ENCODE data around the gene POFUT1.
"Not testable (repeated sequence)": the region's sequence is repeated elsewhere in the genome, so short reads cannot be mapped to it uniquely, and the experiment has no call there.

The POFUT1 gene

DNA sequence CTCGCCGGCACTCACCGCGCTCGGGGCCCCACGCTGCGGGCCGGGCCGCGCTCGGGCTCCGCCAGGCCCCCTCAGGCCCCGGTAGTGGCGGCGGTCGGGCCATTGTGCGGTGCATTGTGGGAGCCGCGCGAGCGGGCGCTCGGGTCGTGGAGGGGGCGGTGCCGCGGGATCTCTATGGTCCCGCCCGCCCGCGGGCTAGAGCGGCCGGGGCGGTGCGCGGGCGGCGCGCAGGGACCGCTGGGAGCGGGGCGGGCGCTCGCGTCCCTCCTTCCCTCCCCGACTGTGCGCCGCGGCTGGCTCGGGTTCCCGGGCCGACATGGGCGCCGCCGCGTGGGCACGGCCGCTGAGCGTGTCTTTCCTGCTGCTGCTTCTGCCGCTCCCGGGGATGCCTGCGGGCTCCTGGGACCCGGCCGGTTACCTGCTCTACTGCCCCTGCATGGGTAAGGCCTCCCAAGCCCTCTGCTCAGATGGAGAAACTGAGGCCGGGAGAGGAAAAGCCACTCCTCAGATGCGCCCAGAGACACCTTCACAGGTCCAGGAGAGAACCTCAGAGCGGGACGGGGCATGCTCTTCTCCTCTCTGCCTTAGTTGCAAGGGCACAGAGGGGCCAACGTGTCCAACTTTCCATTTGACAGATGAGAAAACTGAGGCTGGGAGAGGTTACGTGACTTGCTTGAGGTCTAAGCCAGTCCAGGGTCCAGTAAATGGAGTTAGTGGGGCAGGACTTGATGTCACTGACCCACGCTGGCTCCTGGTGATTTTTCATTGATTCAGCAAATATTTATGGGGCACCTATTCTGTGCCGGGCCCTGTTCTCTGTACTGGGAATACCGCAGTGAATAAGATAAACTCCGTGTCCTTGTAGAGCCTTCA is at the start of gene POFUT1, which contains the start of gene PLAGL2:
TSS of gene POFUT1 (plus strand) at position 255 of the 873 bp plus-strand sequence. CDS start at position 317, 62 bp downstream.
TSS of gene PLAGL2 (minus strand) at position 118 of the 873 bp plus-strand sequence. CDS start 5,565 bp downstream, outside the sequence.
- peak; percentile 23 for DNase-seq (ENCODE audit: low read depth)

- no peak for DNase-seq (ENCODE audit: low read depth)
Observed at GRCh38 chr20:32158351-32158750, 49.3 kb upstream of the POFUT1 start.

DNA sequence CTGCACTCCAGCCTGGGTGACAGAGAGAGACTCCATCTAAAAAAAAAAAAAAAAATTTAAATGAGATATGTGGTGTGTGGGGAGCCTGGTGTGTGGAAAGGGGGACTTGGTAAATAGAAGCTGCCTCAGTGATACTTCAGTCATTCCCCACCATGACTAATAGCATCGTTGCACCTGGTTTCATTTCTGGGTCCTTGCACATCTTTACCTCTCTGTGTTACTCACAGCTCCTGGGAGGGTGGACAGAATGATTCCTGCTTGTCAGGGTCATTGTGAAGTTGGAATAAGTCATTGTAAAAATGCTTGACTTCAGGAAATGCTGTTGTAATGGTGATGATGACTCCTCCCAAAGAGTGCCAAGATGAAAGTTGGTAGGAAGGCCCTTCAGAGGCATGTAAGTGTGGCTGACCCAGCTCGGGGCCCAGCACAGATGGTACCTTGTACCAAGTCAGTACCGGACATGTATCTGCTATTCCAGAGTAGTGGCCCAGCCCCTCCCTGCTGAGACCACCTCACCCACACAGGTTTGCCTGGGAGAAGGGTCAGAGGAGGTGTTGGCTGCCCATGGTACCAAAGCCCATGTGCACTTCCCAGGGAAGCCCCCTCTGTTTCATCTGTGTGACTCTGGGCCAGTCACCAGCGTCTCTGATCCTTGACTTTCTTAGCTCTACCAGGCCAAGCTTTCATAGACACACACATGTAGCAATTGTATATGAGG is 48.6 kb upstream of the POFUT1 start:
- DNase-seq (ENCODE audit: low read depth), result no peak

- DNase-seq (ENCODE audit: low read depth), result no peak
Observed at GRCh38 chr20:32159766-32160221, 47.9 kb upstream of the POFUT1 start.

DNA sequence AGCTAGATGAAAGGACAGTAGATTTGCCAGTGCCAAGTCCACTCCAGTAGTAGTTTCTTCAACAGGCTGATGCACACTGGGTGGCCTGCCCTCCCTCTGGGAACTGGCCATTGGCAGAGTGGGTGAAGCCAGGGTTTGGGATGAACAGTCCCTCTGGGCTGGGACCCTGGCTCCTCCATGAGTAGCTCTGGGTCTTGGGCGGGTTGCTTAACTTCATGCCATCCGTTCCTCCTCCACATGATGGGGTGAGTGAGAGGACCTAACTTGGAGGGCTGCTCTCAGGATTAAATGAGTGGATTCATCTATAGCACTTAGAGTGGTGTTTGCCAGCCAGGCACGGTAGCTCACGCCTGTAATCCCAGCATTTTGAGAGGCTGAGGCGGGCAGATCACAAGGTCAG is 47.3 kb upstream of the POFUT1 start:
- no peak for DNase-seq (ENCODE audit: low read depth)

GRCh38 chr20:32162351-32162750 is 45.3 kb upstream of the POFUT1 start:
- no peak for DNase-seq (ENCODE audit: low read depth)

- no peak for DNase-seq (ENCODE audit: low read depth)
Observed at GRCh38 chr20:32163951-32164350, 43.7 kb upstream of the POFUT1 start.

DNA sequence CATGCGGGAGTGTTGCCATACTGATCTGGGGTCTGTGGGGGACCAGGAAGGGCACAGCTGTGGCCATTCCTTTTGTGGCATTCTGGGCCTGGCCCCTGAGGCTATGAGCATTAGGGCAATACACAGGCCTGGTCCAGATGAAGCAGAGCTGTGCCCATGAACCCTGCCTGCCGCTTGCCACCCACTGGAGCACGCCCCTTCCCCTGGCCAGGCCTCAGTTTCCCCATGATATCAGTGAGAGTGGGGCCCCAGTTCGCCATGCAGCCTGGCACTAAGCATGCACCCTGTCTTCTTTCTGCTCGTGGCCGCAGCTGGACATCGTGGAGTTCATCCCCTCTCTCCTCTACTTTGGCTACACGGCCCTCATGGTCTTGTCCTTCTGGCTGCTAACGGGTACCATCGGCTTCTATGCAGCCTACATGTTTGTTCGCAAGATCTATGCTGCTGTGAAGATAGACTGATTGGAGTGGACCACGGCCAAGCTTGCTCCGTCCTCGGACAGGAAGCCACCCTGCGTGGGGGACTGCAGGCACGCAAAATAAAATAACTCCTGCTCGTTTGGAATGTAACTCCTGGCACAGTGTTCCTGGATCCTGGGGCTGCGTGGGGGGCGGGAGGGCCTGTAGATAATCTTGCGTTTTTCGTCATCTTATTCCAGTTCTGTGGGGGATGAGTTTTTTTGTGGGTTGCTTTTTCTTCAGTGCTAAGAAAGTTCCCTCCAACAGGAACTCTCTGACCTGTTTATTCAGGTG is 42.5 kb upstream of the POFUT1 start:
- DNase-seq (ENCODE audit: low read depth), result no peak

DNA sequence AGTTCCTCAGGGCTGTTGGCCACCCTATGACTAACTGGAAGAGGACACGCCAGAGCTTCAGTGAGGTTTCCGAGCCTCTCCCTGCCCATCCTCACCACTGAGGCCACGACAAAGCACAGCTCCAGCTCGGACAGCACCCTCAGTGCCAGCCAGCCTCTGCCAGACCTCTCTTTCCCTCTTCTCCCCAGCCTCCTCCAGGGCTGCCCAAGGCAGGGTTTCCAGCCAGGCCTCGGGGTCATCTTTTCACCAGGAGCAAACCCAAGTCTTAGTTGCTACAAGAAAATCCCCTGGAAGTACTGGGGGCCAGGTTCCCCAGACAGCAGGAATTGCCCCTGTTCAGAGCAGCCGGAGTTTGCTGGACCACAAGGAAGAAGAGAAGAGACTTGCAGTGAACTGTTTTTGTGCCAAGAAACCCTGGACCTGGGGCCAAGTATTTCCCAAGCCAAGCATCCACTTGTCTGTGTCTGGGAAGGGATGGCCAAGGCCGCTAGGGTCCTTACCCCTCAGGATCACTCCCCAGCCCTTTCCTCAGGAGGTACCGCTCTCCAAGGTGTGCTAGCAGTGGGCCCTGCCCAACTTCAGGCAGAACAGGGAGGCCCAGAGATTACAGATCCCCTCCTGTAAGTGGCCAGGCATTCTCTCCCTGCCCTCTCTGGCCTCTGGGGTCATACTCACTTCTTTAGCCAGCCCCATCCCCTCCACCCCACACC is 41.7 kb upstream of the POFUT1 start:
- DNase-seq (ENCODE audit: low read depth), result no peak

DNA sequence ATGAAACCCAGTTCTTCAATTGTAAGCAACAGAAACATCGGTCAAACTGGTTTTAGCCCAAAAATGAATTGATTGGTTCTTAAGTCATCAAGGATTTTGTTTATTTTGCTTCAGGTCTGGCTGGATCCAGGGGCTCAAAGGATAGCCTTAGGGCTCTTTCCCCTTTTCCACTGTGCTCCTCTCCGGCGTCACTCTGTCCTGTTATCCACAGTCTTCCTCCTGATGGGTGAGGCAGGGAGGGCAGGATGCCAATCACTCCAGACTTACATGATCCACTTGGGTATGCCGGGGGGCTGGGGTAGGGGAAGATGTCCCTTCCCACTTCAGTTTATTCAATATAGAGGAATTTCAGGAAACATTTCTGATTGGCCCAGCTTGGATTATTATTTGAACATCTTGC is 40.1 kb upstream of the POFUT1 start:
- no peak for DNase-seq (ENCODE audit: low read depth)

- no peak for DNase-seq (ENCODE audit: low read depth)
Observed at GRCh38 chr20:32168184-32168910, 39.3 kb upstream of the POFUT1 start.

GRCh38 chr20:32177696-32178095 is 30.0 kb upstream of the POFUT1 start:
- DNase-seq (ENCODE audit: low read depth), result not testable (repeated sequence)

GRCh38 chr20:32179515-32179914 is 28.2 kb upstream of the POFUT1 start:
- DNase-seq (ENCODE audit: low read depth), result no peak

- no peak for DNase-seq (ENCODE audit: low read depth)
Observed at GRCh38 chr20:32179934-32180333, 27.7 kb upstream of the POFUT1 start.

DNA sequence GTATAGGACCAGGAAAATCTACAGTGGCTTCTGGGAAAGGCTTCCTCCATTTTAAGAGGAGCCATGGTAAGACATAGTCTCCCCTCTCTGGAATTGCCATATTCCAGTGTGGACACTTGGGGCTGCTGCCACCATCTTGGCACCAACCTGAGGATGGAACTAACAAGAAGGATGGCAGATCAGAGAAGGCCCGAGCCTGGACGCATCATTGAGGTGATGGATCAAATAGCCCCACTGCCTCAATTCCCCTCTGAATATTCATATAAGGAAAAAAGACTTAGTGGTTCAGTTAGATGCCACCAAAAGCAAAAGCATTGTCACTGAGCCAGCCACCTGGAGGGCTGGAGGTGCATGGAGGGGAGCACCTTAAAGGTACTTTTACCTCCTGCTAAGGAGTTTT is 26.1 kb upstream of the POFUT1 start:
- no peak for DNase-seq (ENCODE audit: low read depth)

GRCh38 chr20:32183947-32184635 is 23.6 kb upstream of the POFUT1 start:
- no peak for DNase-seq (ENCODE audit: low read depth)

DNA sequence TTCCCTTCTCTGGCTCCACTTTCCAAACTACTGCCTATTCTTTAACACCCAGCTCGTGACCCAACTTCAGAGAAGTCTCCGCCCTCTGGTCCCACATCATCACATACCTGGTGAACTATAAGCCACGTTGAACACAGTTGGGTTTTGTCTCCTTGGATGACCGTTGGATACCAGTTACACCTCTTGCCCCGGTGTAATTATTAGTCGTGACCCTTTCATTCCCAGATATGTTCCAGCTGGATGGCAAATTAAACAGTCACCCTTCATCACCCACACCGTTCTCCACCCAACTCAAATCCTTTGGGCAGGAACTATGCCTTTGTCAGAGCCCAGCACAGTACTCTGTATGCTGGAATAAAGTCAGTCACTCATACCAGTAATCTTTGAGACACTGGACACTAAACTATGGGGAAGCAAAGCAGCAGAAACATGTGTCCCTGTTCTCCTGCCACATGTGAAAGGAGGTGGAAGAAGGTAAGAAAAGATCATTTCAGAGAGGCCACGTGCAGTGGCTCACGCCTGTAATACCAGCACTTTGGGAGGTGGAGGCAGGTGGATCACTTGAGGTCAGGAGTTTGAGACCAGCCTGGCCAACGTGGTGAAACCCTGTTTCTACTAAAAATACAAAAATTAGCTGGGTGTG is 22.6 kb upstream of the POFUT1 start:
- DNase-seq (ENCODE audit: low read depth), result no peak

- DNase-seq (ENCODE audit: low read depth), result no peak
Observed at GRCh38 chr20:32186506-32186905, 21.2 kb upstream of the POFUT1 start.

DNA sequence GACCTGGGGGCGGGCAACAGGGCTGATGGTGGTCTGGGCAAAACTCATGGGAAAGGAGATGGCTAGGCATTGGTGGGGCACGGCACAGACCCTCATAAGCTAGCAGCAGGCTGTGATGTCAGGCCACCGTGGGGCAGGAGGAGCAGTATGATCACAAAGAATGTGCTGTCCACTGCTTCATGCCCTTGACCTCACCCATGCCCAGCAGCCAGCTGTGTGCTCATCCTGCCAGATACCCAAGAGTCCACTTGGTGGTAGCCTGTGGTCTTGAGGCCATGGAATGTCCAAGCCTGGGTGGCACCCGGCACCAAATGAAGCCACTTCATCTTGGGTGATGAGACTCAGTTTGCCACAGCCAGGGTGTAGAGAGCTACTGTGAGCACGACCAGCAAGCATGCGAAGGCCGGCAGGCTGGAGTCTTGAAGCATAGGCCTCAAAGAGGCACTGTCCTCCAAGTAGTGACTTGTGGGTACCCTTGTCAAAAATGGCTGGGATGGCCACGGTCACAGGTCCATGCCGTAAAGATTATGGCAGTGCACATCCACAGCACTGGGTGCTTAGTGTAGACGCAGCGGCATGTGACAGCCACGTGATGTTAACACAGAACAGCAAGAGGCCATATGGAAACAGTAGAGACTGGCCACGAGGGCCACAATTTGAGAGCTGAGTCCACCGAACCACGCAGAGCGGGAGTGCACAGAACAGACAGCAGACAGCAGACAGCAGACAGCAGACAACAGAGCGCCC is 19.1 kb upstream of the POFUT1 start:
- DNase-seq (ENCODE audit: low read depth), result no peak
